Upper lobe of left lung (tissue), 6 donors: ENCODE data around the gene PKNOX1. TPM values are rescaled to one million over a fixed set of nuclear protein-coding genes. Genes with fewer than 3 reads are reported as not detected.
"Not testable (repeated sequence)": the region's sequence is repeated elsewhere in the genome, so short reads cannot be mapped to it uniquely, and the experiment has no call there.

ENCODE experiments used
- ATAC-seq, 2 donors: fragments of 200-7000 bp; cut with Tn5 transposase; one replicate each; pipeline ENCODE4 v1.9.1; 2022; ENCODE audit warnings: mild to moderate bottlenecking in 2 of 2, moderate library complexity in 2 of 2; ENCODE audit not compliant: low FRiP score in 2 of 2
- DNase-seq, 2 donors: peaks; one replicate each; pipeline ENCODE4 v3.0.0-alpha.2; 2019 to 2020
- H3K27ac ChIP-seq, 4 donors: fragments of 200-600 bp; sonication (generic); one replicate each; pipeline ENCODE4 v1.5.1; 2016 to 2019
- H3K27me3 ChIP-seq, 4 donors: fragments of 200-600 bp; sonication (generic); one replicate each; pipeline ENCODE4 v1.5.1; 2017 to 2019
- H3K36me3 ChIP-seq, 4 donors: fragments of 200-600 bp; sonication (generic); one replicate each; pipeline ENCODE4 v1.5.1; 2016 to 2019
- H3K4me1 ChIP-seq, 4 donors: fragments of 200-600 bp; sonication (generic); one replicate each; pipeline ENCODE4 v1.5.1; 2018 to 2019
- H3K4me3 ChIP-seq, 4 donors: fragments of 200-600 bp; sonication (generic); one replicate each; pipeline ENCODE4 v1.5.1; 2017 to 2019; ENCODE audit warnings: mild to moderate bottlenecking in 2 of 4, moderate library complexity in 1 of 4
- H3K9me3 ChIP-seq, 4 donors: fragments of 200-600 bp; sonication (generic); one replicate each; pipeline ENCODE4 v1.5.1; 2018 to 2019
- WGBS, 2 donors: methylation state at CpG; one replicate each; pipeline ENCODE4 v1.1.5; 2017 to 2018; 5-methylcytosine and 5-hydroxymethylcytosine counted together
- small RNA-seq, 4 donors: library from RNA; depleted of rRNA; stranded (forward); fragments of <200 nt; gene quantifications; one replicate each; pipeline ENCODE3, GENCODE V24; 2016
- total RNA-seq, 6 donors: library from RNA; depleted of rRNA in 4 of 6; stranded (reverse); fragments of >200 nt in 4 of 6; gene quantifications; one replicate each; pipeline versions ENCODE4 v1.1.0 to v1.2.1, GENCODE V29; 2016 to 2021
- donor health status: DM: no; HTN: no; CAD: no; lungs with moderate emphysema.
- donor health status: DM: no; HTN: yes; CAD: no; lungs with severe emphysema.

Gene PKNOX1
- total RNA-seq, 6 donors from 2014 or later: 9.7 to 54.5 (median 11.5) TPM

- not testable (repeated sequence) for H3K36me3 ChIP-seq, H3K27ac ChIP-seq, H3K4me1 ChIP-seq, H3K4me3 ChIP-seq, H3K27me3 ChIP-seq, DNase-seq, H3K9me3 ChIP-seq, ATAC-seq
- no CpG with 5 or more reads among the region's 24 CpGs for WGBS, 2 donors
Observed at GRCh38 chr21:43082587-43083300, 108.4 kb downstream of the PKNOX1 start.

Small RNA genes within 50 kb of the gene (small RNA-seq; reads per million reads assigned to genes)
- gene MIR5692B: 0 reads per million in 4 donors

Other genes with a start within 250 kb of the PKNOX1 start
- gene WDR4, start 95.0 kb upstream of the PKNOX1 start, total RNA-seq: 10 to 100 TPM; 10.2 to 49.2 (median 18.6) TPM
- 10 to 100 TPM; 33.7 to 97.4 (median 44.9) TPM for gene NDUFV3, start 81.3 kb upstream of the PKNOX1 start, total RNA-seq
- gene ERVH48-1, start 48.9 kb upstream of the PKNOX1 start, total RNA-seq: under 1 TPM in 4 of 6 donors, not detected in 2; 0.09 to 0.33 (median 0.15) TPM
- gene CBS, start 101.3 kb downstream of the PKNOX1 start, total RNA-seq: 10 to 100 TPM; 29.7 to 80.8 (median 57.7) TPM
- gene U2AF1, start 133.0 kb downstream of the PKNOX1 start, total RNA-seq: 10 to 100 TPM in 5 of 6 donors, 1 to 10 TPM in 1; 8.9 to 78.6 (median 58.1) TPM
- gene CRYAA, start 194.4 kb downstream of the PKNOX1 start, total RNA-seq: not detected